Measurements from ENCODE around the gene NAALADL2.

Gene NAALADL2

DNA sequence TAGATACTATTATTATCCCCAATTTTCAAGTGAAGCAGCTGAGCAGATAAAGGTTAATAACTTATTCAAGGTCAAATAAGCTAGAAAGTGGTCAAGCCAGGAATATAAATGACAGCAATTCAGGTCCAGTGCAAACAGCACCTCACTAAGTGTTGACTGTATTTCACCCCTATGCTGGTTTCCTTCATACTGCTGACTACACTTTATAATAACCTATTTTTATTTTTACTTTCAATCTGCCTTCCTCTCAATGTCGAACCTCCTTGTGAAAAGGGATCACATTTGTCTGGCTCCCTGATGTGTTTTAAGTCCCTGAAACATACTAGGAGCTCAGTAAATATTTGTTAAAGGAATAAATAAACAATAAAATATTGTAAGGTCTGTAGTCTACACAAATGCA, 146.1 kb downstream of the NAALADL2 start:
- DNase-seq (ENCODE audit: low read depth) = no peak

DNA sequence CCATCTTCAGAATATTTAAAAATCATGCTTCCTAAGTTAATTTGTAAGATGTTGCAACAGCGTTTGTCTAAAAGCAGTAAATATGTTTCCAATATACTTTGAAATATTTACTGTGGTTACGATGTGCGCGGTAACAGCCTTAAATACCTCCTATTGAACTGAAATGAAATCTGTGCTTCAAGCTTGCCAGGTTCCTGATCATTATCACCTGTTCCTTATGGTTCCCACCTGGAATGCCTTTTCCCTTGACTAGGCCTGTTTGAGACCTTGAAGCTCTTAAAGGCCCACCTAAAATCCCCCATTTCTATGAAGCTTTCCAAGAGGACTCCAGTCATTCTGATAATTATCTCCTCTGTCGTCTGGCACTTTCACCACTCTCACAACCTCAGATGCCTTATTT, 146.7 kb downstream of the NAALADL2 start:
- no peak overlapping the region for H3K4me3 ChIP-seq (ENCODE audit: low read length)
- DNase-seq (ENCODE audit: low read depth) = no peak
- TF ChIP-seq, protein P1, sequence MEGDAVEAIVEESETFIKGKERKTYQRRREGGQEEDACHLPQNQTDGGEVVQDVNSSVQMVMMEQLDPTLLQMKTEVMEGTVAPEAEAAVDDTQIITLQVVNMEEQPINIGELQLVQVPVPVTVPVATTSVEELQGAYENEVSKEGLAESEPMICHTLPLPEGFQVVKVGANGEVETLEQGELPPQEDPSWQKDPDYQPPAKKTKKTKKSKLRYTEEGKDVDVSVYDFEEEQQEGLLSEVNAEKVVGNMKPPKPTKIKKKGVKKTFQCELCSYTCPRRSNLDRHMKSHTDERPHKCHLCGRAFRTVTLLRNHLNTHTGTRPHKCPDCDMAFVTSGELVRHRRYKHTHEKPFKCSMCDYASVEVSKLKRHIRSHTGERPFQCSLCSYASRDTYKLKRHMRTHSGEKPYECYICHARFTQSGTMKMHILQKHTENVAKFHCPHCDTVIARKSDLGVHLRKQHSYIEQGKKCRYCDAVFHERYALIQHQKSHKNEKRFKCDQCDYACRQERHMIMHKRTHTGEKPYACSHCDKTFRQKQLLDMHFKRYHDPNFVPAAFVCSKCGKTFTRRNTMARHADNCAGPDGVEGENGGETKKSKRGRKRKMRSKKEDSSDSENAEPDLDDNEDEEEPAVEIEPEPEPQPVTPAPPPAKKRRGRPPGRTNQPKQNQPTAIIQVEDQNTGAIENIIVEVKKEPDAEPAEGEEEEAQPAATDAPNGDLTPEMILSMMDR (conservative IDR thresholded peaks at IDR 0.05; ENCODE audit: low read depth, low read length) = no peak

More for the DNA sequence above, 146.1 kb downstream of the NAALADL2 start:
- H3K4me3 ChIP-seq (ENCODE audit: low read length) = no peak overlapping the region
- TF ChIP-seq, protein P1 (conservative IDR thresholded peaks at IDR 0.05; ENCODE audit: low read depth, low read length) = no peak

DNA sequence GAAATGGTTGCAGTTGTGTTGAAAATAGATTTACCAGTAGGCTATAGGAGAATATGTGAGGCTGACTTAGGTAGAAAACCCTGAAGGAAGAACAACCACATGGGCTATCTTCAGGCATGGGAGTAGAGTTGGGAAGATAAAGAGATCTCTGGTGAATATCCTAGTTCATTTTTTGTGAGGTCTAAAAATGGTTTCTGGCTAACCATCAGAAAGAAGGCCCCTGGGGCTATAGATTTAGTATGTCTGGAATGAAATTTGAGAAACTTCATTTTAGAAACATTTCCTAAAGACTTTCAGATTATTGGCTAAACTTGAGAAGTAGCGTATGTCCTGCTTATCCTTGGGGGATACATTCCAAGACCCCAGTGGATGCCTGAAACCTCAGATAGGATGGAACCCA, 148.2 kb downstream of the NAALADL2 start:
- H3K4me3 ChIP-seq (ENCODE audit: low read length) = no peak overlapping the region
- TF ChIP-seq, protein P1 (conservative IDR thresholded peaks at IDR 0.05; ENCODE audit: low read depth, low read length) = no peak

DNA sequence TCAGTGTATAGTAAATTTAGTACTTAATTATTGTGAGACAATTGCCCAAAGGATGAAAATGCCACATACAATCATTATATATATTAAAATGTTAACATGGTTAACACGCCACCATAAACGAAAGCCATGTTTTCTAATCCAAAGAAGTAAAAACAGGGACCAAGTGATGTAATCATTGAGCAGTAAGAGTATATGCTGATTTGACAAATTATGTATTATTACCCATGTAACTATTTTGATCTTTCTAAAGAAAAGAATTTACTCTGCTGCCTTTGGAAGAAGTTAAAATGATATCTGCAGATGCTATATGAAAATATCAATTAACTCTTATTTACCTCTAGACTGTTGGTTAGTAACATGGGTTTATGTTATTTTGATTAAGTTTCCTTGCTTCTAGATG, 150.2 kb downstream of the NAALADL2 start:
- TF ChIP-seq, protein P1 (conservative IDR thresholded peaks at IDR 0.05; ENCODE audit: low read depth, low read length) = no peak
- DNase-seq (ENCODE audit: low read depth) = no peak
- no peak overlapping the region for H3K4me3 ChIP-seq (ENCODE audit: low read length)

More for the DNA sequence above, 148.2 kb downstream of the NAALADL2 start:
- DNase-seq (ENCODE audit: low read depth) = no peak

DNA sequence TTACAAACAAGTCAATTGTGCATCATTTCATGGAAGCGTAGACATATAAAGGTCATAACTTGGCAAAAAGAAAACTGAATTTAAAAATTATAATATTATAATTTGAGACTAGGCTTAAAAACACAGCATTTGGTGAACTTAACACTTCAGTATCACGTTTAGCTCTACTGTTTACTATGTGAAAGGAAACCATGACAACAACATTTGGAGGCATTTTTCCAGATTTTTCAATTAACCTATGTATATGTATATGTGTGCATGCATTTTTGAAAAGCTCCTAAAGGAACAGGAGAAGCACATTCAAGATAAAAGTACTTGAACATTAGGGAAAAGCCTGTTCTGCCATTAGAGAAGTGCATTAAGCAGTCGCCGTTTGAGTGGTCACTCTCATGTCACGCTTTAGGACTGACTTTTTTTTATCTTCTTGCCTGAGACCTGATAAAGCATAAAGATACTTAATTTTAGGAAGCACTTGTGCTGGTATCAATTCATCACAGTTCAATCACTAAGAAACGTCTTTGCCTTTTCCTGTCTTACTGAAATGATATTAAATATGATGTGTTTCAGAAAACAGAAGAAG, 156.0 kb downstream of the NAALADL2 start:
- H3K4me3 ChIP-seq (ENCODE audit: low read length) = no peak overlapping the region
- TF ChIP-seq, protein P1 (conservative IDR thresholded peaks at IDR 0.05; ENCODE audit: low read depth, low read length) = no peak
- no peak for DNase-seq (ENCODE audit: low read depth)

DNA sequence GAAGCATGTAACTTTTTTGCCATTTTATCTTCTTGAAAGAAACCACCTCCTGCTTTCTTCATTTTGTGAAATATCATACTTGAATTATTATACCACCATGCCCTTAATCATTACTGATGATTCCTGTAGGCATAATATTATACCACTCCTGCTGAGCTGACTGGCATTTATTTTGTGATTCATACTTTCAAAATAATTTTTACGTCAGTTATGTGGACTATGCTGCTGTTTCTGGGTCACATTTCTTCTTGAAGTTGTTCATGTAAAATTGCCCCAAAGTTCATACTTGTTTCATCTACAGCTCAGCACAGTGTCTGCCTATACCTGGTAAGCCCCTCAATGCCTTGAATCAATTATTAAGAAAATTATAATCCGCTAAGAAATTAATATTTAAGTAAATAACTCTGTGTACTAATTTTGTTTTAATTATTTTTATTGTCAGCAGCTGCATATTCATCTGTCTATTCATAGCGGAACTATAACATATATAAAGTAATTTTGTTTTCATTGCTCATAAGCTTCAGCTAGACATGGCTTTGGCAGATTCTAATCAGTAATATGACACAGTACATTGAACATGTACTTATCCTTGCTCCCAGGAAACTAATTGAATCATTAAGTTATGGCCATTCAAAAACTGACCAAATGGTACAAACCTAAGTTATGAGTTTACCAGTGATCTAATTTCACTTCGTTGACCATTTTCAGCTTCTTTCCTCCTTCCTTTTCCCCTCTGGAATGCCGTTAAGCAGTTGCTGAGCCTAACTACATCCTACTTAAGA, 160.0 kb downstream of the NAALADL2 start:
- TF ChIP-seq, protein P1 (conservative IDR thresholded peaks at IDR 0.05; ENCODE audit: low read depth, low read length) = no peak
- no peak overlapping the region for H3K4me3 ChIP-seq (ENCODE audit: low read length)
- peak; percentile 8 for DNase-seq (ENCODE audit: low read depth)

DNA sequence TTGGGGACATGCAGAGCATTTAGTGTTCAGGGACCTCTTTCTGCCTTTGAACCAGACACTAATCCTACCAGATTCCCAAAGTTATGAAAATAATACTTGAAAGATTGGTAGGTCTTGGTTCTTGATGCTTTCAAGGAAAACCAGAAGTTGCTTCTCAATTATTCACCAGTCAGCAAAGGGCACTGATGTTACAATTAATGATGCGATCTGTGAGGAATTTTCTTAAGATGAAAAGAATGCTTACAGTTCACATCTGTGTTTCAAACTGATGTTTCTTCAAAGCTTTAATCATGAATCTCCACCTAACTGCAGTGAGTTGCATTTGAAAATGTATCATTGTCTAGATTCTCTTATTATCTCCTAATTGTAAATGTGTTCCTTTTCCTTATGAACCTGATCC, 161.0 kb downstream of the NAALADL2 start:
- DNase-seq (ENCODE audit: low read depth) = no peak
- H3K4me3 ChIP-seq (ENCODE audit: low read length) = no peak overlapping the region
- TF ChIP-seq, protein P1 (conservative IDR thresholded peaks at IDR 0.05; ENCODE audit: low read depth, low read length) = no peak

Data from retinal pigment epithelial cell (primary cell).